ENCODE measurements around the gene TOP2A.

DNA sequence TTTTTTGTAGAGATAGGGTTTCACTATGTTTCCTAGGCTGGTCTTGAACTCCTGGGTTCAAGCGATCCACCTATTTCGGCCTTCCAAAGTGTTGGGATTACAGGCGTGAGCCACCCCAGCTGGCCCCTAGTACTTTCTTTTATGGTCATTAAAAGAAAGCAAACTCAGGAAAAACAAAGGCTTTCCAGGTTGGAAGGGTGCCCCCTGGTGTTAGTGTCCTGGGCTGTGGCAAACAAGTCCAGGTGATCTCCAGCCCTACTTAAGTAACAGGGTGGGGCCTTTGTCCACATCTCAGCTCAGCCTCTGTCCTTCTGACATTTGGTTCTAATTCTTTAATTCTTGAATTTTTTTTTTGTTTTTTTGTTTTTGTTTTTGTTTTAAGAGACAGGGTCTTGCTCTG lies 32.5 kb upstream of the TOP2A start:
- TF ChIP-seq, protein P1, sequence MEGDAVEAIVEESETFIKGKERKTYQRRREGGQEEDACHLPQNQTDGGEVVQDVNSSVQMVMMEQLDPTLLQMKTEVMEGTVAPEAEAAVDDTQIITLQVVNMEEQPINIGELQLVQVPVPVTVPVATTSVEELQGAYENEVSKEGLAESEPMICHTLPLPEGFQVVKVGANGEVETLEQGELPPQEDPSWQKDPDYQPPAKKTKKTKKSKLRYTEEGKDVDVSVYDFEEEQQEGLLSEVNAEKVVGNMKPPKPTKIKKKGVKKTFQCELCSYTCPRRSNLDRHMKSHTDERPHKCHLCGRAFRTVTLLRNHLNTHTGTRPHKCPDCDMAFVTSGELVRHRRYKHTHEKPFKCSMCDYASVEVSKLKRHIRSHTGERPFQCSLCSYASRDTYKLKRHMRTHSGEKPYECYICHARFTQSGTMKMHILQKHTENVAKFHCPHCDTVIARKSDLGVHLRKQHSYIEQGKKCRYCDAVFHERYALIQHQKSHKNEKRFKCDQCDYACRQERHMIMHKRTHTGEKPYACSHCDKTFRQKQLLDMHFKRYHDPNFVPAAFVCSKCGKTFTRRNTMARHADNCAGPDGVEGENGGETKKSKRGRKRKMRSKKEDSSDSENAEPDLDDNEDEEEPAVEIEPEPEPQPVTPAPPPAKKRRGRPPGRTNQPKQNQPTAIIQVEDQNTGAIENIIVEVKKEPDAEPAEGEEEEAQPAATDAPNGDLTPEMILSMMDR (IDR thresholded peaks at IDR 0.05) = peak; percentile 65
- no peak for TF ChIP-seq FOXM1 (IDR thresholded peaks at IDR 0.05; ENCODE audit: low read depth)
- TF ChIP-seq MXI1 (IDR thresholded peaks at IDR 0.05; ENCODE audit: low read depth, low read length) = no peak
- no peak for TF ChIP-seq SIN3A (IDR thresholded peaks at IDR 0.05; ENCODE audit: borderline replicate concordance, low read depth, low read length)
- no peak for TF ChIP-seq JUND (IDR thresholded peaks at IDR 0.05)
